ENCODE data around the gene ELK1.

ELK1 gene

DNA sequence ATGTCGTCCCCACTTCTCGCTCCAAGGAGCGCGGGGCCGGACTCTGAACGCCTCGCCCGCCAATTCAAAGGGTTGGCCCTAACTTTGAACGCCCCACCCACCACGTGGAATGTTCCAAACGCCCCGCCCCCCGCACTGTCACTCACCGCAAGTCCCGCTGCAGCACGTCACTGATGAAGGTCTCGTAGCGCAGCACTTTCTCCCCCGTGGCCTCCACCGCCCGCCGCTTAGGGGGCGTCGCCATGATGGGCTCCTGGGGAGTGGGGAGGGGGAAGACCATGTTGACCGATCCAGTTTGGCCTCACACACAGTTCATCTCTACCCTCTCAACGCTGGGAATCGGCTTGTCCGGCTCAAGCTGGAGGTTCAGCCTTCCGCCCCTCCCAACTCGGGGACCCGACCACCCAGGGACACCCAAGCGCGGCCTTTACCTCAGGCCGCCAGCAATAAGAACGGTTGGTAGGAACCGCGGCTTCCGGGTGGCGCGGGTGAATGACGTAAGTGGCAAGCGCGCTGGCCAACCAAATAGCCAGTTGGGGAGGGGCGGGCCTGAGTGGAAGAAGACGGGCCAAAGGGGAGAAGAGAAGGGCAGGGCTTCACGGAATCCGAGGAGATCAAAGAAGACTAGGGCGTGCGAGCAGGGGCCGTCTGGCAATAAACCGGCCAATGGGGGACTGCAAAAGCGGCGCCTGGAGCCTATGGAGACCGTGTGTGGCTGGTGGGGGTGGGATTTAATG, 8.5 kb upstream of the ELK1 start, which contains the start of gene UXT (continued):
- TF ChIP-seq, protein P1, sequence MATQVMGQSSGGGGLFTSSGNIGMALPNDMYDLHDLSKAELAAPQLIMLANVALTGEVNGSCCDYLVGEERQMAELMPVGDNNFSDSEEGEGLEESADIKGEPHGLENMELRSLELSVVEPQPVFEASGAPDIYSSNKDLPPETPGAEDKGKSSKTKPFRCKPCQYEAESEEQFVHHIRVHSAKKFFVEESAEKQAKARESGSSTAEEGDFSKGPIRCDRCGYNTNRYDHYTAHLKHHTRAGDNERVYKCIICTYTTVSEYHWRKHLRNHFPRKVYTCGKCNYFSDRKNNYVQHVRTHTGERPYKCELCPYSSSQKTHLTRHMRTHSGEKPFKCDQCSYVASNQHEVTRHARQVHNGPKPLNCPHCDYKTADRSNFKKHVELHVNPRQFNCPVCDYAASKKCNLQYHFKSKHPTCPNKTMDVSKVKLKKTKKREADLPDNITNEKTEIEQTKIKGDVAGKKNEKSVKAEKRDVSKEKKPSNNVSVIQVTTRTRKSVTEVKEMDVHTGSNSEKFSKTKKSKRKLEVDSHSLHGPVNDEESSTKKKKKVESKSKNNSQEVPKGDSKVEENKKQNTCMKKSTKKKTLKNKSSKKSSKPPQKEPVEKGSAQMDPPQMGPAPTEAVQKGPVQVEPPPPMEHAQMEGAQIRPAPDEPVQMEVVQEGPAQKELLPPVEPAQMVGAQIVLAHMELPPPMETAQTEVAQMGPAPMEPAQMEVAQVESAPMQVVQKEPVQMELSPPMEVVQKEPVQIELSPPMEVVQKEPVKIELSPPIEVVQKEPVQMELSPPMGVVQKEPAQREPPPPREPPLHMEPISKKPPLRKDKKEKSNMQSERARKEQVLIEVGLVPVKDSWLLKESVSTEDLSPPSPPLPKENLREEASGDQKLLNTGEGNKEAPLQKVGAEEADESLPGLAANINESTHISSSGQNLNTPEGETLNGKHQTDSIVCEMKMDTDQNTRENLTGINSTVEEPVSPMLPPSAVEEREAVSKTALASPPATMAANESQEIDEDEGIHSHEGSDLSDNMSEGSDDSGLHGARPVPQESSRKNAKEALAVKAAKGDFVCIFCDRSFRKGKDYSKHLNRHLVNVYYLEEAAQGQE (tag by site-specific recombination; IDR thresholded peaks at IDR 0.05): no peak
- TF ChIP-seq ZNF24 (tag by site-specific recombination; IDR thresholded peaks at IDR 0.05) (peak; percentile 64), ZNF626 (tag by site-specific recombination; IDR thresholded peaks at IDR 0.05) (no peak), ZNF221 (tag by site-specific recombination; IDR thresholded peaks at IDR 0.05; ENCODE audit: borderline replicate concordance) (no peak), ZNF843 (tag by site-specific recombination; IDR thresholded peaks at IDR 0.05) (peak; percentile 37; the same call in 1 of the 2 replicates), ZNF335 (tag by site-specific recombination; conservative IDR thresholded peaks at IDR 0.05) (peak; percentile 92), ZNF169 (tag by site-specific recombination; IDR thresholded peaks at IDR 0.05) (no peak), ZNF596 (tag by site-specific recombination; IDR thresholded peaks at IDR 0.05) (no peak), ZBTB7A (tag by site-specific recombination; IDR thresholded peaks at IDR 0.05; ENCODE audit: low read depth) (peak; percentile 94), ZNF514 (tag by site-specific recombination; IDR thresholded peaks at IDR 0.05) (no peak), ZNF121 (tag by site-specific recombination; IDR thresholded peaks at IDR 0.05) (no peak), ZFP3 (tag by site-specific recombination; IDR thresholded peaks at IDR 0.05; ENCODE audit: low read depth) (no peak), ZNF654 (tag by site-specific recombination; IDR thresholded peaks at IDR 0.05; ENCODE audit: low read depth) (no peak), ZNF610 (tag by site-specific recombination; IDR thresholded peaks at IDR 0.05; ENCODE audit: borderline replicate concordance) (no peak), YY2 (tag by site-specific recombination; IDR thresholded peaks at IDR 0.05) (peak; percentile 86), OSR2 (tag by site-specific recombination; IDR thresholded peaks at IDR 0.05) (peak; percentile 53), ZNF645 (tag by site-specific recombination; IDR thresholded peaks at IDR 0.05) (no peak), ZNF701 (tag by site-specific recombination; IDR thresholded peaks at IDR 0.05) (no peak), ZNF138 (tag by site-specific recombination; IDR thresholded peaks at IDR 0.05; ENCODE audit: borderline replicate concordance) (no peak), ZNF2 (tag by site-specific recombination; IDR thresholded peaks at IDR 0.05) (peak; percentile 67; the same call in 1 of the 2 replicates), ZNF518A (tag by site-specific recombination; conservative IDR thresholded peaks at IDR 0.05; ENCODE audit: low read depth) (peak; percentile 59), ZNF211 (tag by site-specific recombination; IDR thresholded peaks at IDR 0.05; ENCODE audit: low read depth) (no peak)
- TF ChIP-seq, protein P2, sequence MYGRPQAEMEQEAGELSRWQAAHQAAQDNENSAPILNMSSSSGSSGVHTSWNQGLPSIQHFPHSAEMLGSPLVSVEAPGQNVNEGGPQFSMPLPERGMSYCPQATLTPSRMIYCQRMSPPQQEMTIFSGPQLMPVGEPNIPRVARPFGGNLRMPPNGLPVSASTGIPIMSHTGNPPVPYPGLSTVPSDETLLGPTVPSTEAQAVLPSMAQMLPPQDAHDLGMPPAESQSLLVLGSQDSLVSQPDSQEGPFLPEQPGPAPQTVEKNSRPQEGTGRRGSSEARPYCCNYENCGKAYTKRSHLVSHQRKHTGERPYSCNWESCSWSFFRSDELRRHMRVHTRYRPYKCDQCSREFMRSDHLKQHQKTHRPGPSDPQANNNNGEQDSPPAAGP (tag by site-specific recombination; IDR thresholded peaks at IDR 0.05): peak; percentile 67
- TF ChIP-seq, protein P3, sequence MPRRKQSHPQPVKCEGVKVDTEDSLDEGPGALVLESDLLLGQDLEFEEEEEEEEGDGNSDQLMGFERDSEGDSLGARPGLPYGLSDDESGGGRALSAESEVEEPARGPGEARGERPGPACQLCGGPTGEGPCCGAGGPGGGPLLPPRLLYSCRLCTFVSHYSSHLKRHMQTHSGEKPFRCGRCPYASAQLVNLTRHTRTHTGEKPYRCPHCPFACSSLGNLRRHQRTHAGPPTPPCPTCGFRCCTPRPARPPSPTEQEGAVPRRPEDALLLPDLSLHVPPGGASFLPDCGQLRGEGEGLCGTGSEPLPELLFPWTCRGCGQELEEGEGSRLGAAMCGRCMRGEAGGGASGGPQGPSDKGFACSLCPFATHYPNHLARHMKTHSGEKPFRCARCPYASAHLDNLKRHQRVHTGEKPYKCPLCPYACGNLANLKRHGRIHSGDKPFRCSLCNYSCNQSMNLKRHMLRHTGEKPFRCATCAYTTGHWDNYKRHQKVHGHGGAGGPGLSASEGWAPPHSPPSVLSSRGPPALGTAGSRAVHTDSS (tag by site-specific recombination; IDR thresholded peaks at IDR 0.05): no peak
- TF ChIP-seq, protein P4, sequence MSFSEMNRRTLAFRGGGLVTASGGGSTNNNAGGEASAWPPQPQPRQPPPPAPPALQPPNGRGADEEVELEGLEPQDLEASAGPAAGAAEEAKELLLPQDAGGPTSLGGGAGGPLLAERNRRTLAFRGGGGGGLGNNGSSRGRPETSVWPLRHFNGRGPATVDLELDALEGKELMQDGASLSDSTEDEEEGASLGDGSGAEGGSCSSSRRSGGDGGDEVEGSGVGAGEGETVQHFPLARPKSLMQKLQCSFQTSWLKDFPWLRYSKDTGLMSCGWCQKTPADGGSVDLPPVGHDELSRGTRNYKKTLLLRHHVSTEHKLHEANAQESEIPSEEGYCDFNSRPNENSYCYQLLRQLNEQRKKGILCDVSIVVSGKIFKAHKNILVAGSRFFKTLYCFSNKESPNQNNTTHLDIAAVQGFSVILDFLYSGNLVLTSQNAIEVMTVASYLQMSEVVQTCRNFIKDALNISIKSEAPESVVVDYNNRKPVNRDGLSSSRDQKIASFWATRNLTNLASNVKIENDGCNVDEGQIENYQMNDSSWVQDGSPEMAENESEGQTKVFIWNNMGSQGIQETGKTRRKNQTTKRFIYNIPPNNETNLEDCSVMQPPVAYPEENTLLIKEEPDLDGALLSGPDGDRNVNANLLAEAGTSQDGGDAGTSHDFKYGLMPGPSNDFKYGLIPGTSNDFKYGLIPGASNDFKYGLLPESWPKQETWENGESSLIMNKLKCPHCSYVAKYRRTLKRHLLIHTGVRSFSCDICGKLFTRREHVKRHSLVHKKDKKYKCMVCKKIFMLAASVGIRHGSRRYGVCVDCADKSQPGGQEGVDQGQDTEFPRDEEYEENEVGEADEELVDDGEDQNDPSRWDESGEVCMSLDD (tag by site-specific recombination; IDR thresholded peaks at IDR 0.05): peak; percentile 87
